IMR-90 (cell line): ENCODE data around the gene CXADR. TPM values are rescaled to one million over a fixed set of nuclear protein-coding genes. Genes with fewer than 3 reads are reported as not detected.

ENCODE experiments used
- ATAC-seq: fragments of 200-7000 bp; cut with Tn5 transposase; 2 replicates; pipeline ENCODE4 v1.9.1; 2020; ENCODE audit warnings: low read depth, mild to moderate bottlenecking, moderate library complexity
- BruUV-seq: library from RNA; stranded (reverse); fragments of 400-500 nt; replicated peaks from 2 replicates; lab custom pipeline; 2021; lab: Mats Ljungman, UMichigan
- CTCF ChIA-PET: fragments of 300-600 bp; formaldehyde crosslinking; extraction: SDS; loops from one replicate; lab custom pipeline; 2021; ENCODE audit warnings: antibody characterized with exemption; lab: Yijun Ruan, JAX
- POLR2A ChIA-PET: fragments of 300-600 bp; sonication (Branson Sonifier 250); formaldehyde crosslinking; loops from one replicate; lab custom pipeline; 2022; ENCODE audit warnings: antibody characterized with exemption; ENCODE audit not compliant: unreplicated experiment; lab: Charles Lee
- DNase-seq: peaks from one replicate; pipeline ENCODE4 v3.0.0; 2013
- H2AFZ ChIP-seq: replicated peaks from 2 replicates; pipeline ENCODE3; 2013; ENCODE audit warnings: low read length, mild to moderate bottlenecking; ENCODE audit not compliant: poor library complexity
- H2AK5ac ChIP-seq: 2 replicates; pipeline ENCODE4 v1.6.1; 2013; ENCODE audit warnings: low read depth, low read length, inconsistent platforms
- H2AK9ac ChIP-seq: replicated peaks from 2 replicates; pipeline ENCODE3; 2013; ENCODE audit warnings: mild to moderate bottlenecking, low read depth, low read length, moderate library complexity; ENCODE audit not compliant: poor library complexity
- H2BK120ac ChIP-seq: 2 replicates; pipeline ENCODE4 v1.6.1; 2013; ENCODE audit warnings: low read depth, low read length, inconsistent platforms
- H2BK15ac ChIP-seq: 3 replicates; pipeline ENCODE4 v1.6.1; 2013; ENCODE audit warnings: low read depth, low read length, inconsistent platforms
- H2BK20ac ChIP-seq: 2 replicates; pipeline ENCODE4 v1.6.1; 2013; ENCODE audit warnings: low read depth, mild to moderate bottlenecking, inconsistent platforms, low read length, moderate library complexity
- H2BK5ac ChIP-seq: 2 replicates; pipeline ENCODE4 v1.6.1; 2013; ENCODE audit warnings: mild to moderate bottlenecking, low read depth, low read length, inconsistent platforms; ENCODE audit not compliant: poor library complexity, severe bottlenecking
- H3K14ac ChIP-seq: replicated peaks from 2 replicates; pipeline ENCODE4 v1.6.1; 2013; ENCODE audit warnings: low read depth, low read length, inconsistent platforms
- H3K18ac ChIP-seq: 2 replicates; pipeline ENCODE4 v1.6.1; 2013; ENCODE audit warnings: low read depth, low read length, control low read depth
- H3K23ac ChIP-seq: 2 replicates; pipeline ENCODE4 v1.6.1; 2013; ENCODE audit warnings: low read depth, low read length, inconsistent platforms
- H3K27ac ChIP-seq: 2 replicates; pipeline ENCODE4 v1.5.1; 2013; ENCODE audit warnings: mild to moderate bottlenecking, control low read depth, low read length; ENCODE audit not compliant: insufficient read depth
- H3K27me3 ChIP-seq: 2 replicates; pipeline ENCODE4 v1.6.1; 2013; ENCODE audit warnings: low read length; ENCODE audit not compliant: control insufficient read depth, insufficient read depth
- H3K36me3 ChIP-seq: 2 replicates; pipeline ENCODE4 v1.6.1; 2013; ENCODE audit warnings: low read length, mixed read lengths; ENCODE audit not compliant: control insufficient read depth, insufficient read depth
- H3K4ac ChIP-seq: 2 replicates; pipeline ENCODE4 v1.6.1; 2013; ENCODE audit warnings: low read depth, low read length, inconsistent platforms
- H3K4me1 ChIP-seq: 2 replicates; pipeline ENCODE4 v1.6.1; 2013; ENCODE audit warnings: low read length, mixed read lengths; ENCODE audit not compliant: control insufficient read depth, insufficient read depth
- H3K4me2 ChIP-seq: 2 replicates; pipeline ENCODE4 v1.6.1; 2013; ENCODE audit warnings: low read depth, mild to moderate bottlenecking, control low read depth, low read length, moderate library complexity
- H3K4me3 ChIP-seq: 2 replicates; pipeline ENCODE4 v1.5.1; 2013; ENCODE audit warnings: low read depth, mild to moderate bottlenecking, control low read depth, low read length, moderate library complexity; ENCODE audit not compliant: insufficient read depth
- H3K56ac ChIP-seq: 2 replicates; pipeline ENCODE4 v1.6.1; 2013; ENCODE audit warnings: low read length, inconsistent platforms; ENCODE audit not compliant: insufficient read depth; ENCODE audit errors: extremely low read depth
- H3K79me1 ChIP-seq, 2 experiments: 2 replicates each; pipeline ENCODE4 v1.6.1; 2013; ENCODE audit warnings: low read length in 2 of 2, inconsistent platforms in 1 of 2, low read depth in 1 of 2
- H3K9ac ChIP-seq: 2 replicates; pipeline ENCODE4 v1.6.1; 2013; ENCODE audit warnings: low read depth, low read length, control low read depth
- H3K9me1 ChIP-seq: 2 replicates; pipeline ENCODE4 v1.6.1; 2013; ENCODE audit warnings: low read length, inconsistent platforms; ENCODE audit not compliant: insufficient read depth
- H3K9me3 ChIP-seq: 2 replicates; pipeline ENCODE4 v1.6.1; 2013; ENCODE audit warnings: low read length; ENCODE audit not compliant: control insufficient read depth, insufficient read depth
- H4K20me1 ChIP-seq: 2 replicates; pipeline ENCODE4 v1.6.1; 2013; ENCODE audit warnings: low read length, inconsistent platforms; ENCODE audit not compliant: insufficient read depth
- H4K5ac ChIP-seq: 2 replicates; pipeline ENCODE4 v1.6.1; 2013; ENCODE audit warnings: mild to moderate bottlenecking, low read depth, low read length, control low read depth
- H4K8ac ChIP-seq, 2 experiments: 2 replicates each; pipeline ENCODE4 v1.6.1; 2013; ENCODE audit warnings: low read depth in 2 of 2, low read length in 2 of 2, control low read depth in 1 of 2, inconsistent platforms in 1 of 2
- H4K91ac ChIP-seq: 2 replicates; pipeline ENCODE4 v1.6.1; 2013; ENCODE audit warnings: low read depth, low read length, inconsistent platforms; ENCODE audit not compliant: insufficient read depth
- NFE2L2 ChIP-seq: fragments of 150-350 bp; IDR thresholded peaks from 2 replicates; pipeline ENCODE4 v1.6.1; 2016; ENCODE audit warnings: low read depth, mild to moderate bottlenecking, low read length
- POLR2A ChIP-seq: IDR thresholded peaks from 2 replicates; pipeline ENCODE4 v1.6.1; 2012; ENCODE audit warnings: mild to moderate bottlenecking, low read depth, low read length
- USF2 ChIP-seq: fragments of 150-350 bp; IDR thresholded peaks from 2 replicates; pipeline ENCODE4 v1.6.1; 2017; ENCODE audit warnings: mild to moderate bottlenecking, antibody characterized with exemption, low read length, low read depth
- WGBS, 2 experiments: methylation state at CpG; one replicate each; pipeline versions ENCODE4 v1.1.5 to v1.1.7; 2013; ENCODE audit warnings: missing lambda C conversion rate in 2 of 2; ENCODE audit not compliant: insufficient read length in 1 of 2; ENCODE audit errors: extremely low coverage in 2 of 2; 5-methylcytosine and 5-hydroxymethylcytosine counted together
- dilution Hi-C: fragments of 300-500 bp; cut with HindIII; formaldehyde crosslinking; loops from one replicate; pipeline ENCODE4 v1.14.3; 2018; ENCODE audit warnings: low sequenced_read_pairs; ENCODE audit not compliant: unreplicated experiment
- in situ Hi-C: fragments of 300-500 bp; cut with MboI; formaldehyde crosslinking; loops from 3 replicates; pipeline ENCODE4 v1.14.3; 2019; ENCODE audit warnings: low sequenced_read_pairs, inconsistent platforms, mixed read lengths
- intact Hi-C: fragments of 100-400 bp; cut with micrococcal nuclease; formaldehyde crosslinking; loops from 2 replicates; pipeline ENCODE4 v1.10.0; 2022
- polyA plus RNA-seq, 3 experiments: library from polyadenylated mRNA; depleted of rRNA; stranded (reverse); fragments of >200 nt; gene quantifications; 2 replicates each; pipeline ENCODE4 v1.2.3, GENCODE V29; 2012; ENCODE audit warnings: low replicate concordance in 1 of 3
- total RNA-seq: library from RNA; depleted of rRNA; stranded (reverse); fragments of >200 nt; gene quantifications from 2 replicates; pipeline ENCODE4 v1.2.3, GENCODE V29; 2012

Gene CXADR
- total and polyA plus RNA-seq, 2 of the 4 experiments (the other 2 are of a cell fraction) = 0.21 to 1.1 TPM

- ChIA-PET POLR2A (no interaction called here), CTCF (no interaction called here)
- H2AK9ac ChIP-seq = no peak overlapping the region
- no peak overlapping the region for H4K91ac ChIP-seq
- no peak overlapping the region for H3K23ac ChIP-seq
- H3K4me2 ChIP-seq = no peak overlapping the region
- no peak overlapping the region for H3K56ac ChIP-seq
- no peak overlapping the region for H4K8ac ChIP-seq
- no peaks in the 10 kb centered on the region for H4K20me1 ChIP-seq
- H3K27me3 ChIP-seq = no peaks in the 10 kb centered on the region; the same call in 1 of the 2 replicates
- no peak overlapping the region for H2BK15ac ChIP-seq
- H3K79me1 ChIP-seq = no peaks in the 10 kb centered on the region
- dilution Hi-C loops (no loop called here), intact Hi-C loops (no loop called here), in situ Hi-C loops (no loop called here)
- H3K9me3 ChIP-seq = no peaks in the 10 kb centered on the region
- no TSS peak for BruUV-seq
- no peak overlapping the region for H2AFZ ChIP-seq
- H3K4me1 ChIP-seq = no peaks in the 10 kb centered on the region
- no peak for TF ChIP-seq NFE2L2
- TF ChIP-seq POLR2A = no peak
- TF ChIP-seq USF2 = no peak
- H3K9me1 ChIP-seq = no peaks in the 10 kb centered on the region
- no peak overlapping the region for H3K4me3 ChIP-seq
- H2BK120ac ChIP-seq = no peak overlapping the region
- DNase-seq (no peak), ATAC-seq (no peak)
- no peaks in the 10 kb centered on the region for H3K36me3 ChIP-seq
- H3K9ac ChIP-seq = no peak overlapping the region
- no peak overlapping the region for H3K27ac ChIP-seq
- H3K14ac ChIP-seq = no peak overlapping the region
- H2AK5ac ChIP-seq = no peak overlapping the region
- no peak overlapping the region for H3K18ac ChIP-seq
- H3K4ac ChIP-seq = no peak overlapping the region
- 100% methylated on average over 1 of the region's 5 CpGs; no CpG with 5 or more reads in 1 of the 2 experiments for WGBS, 2 experiments
- no peak overlapping the region for H4K5ac ChIP-seq
- H2BK5ac ChIP-seq = no peak overlapping the region
- H2BK20ac ChIP-seq = no peak overlapping the region
Observed at GRCh38 chr21:17529648-17530047, 16.8 kb downstream of the CXADR start.
